ENCODE data around the gene XAGE5.
"Not testable (repeated sequence)": the region's sequence is repeated elsewhere in the genome, so short reads cannot be mapped to it uniquely, and the experiment has no call there.

Gene XAGE5

DNA sequence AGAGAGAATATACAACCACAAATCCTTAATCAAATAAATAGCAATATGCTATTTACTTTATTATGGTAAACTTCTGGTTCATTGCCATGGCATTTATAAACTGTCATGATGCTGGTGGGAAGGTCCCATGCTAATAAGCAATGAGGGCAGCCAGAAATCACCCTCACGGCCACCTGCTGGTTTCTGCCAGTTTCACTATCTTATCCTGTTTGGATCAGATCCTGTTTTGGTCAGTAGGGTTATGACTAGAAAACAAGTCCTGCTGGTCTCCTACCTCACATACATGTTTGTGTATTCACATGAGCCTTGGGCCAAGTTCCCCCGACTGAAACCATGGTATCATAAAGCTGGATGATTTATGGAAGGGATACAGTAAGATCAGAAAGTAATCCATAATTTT is 28.1 kb downstream of the XAGE5 start:
- TF ChIP-seq, protein P1, sequence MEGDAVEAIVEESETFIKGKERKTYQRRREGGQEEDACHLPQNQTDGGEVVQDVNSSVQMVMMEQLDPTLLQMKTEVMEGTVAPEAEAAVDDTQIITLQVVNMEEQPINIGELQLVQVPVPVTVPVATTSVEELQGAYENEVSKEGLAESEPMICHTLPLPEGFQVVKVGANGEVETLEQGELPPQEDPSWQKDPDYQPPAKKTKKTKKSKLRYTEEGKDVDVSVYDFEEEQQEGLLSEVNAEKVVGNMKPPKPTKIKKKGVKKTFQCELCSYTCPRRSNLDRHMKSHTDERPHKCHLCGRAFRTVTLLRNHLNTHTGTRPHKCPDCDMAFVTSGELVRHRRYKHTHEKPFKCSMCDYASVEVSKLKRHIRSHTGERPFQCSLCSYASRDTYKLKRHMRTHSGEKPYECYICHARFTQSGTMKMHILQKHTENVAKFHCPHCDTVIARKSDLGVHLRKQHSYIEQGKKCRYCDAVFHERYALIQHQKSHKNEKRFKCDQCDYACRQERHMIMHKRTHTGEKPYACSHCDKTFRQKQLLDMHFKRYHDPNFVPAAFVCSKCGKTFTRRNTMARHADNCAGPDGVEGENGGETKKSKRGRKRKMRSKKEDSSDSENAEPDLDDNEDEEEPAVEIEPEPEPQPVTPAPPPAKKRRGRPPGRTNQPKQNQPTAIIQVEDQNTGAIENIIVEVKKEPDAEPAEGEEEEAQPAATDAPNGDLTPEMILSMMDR (IDR thresholded peaks at IDR 0.05; ENCODE audit: low read depth, low read length) = no peak
- no peak for DNase-seq (ENCODE audit: extremely low read depth, low read depth)

DNA sequence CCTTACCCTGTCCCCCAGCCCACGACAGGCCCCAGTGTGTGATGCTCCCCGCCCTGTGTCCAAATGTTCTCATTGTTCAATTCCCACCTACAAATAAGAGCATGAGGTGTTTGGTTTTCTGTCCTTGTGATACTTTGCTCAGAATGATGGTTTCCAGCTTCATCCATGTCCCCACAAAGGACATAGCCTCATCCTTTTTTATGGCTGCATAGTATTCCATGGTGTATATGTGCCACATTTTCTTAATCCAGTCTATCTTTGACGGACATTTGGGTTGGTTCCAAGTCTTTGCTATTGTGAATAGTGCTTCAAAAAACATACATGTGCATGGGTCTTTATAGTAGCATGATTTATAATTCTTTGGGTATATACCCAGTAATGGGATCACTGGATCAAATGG is 32.5 kb downstream of the XAGE5 start:
- not testable (repeated sequence) for DNase-seq (ENCODE audit: extremely low read depth, low read depth)

DNA sequence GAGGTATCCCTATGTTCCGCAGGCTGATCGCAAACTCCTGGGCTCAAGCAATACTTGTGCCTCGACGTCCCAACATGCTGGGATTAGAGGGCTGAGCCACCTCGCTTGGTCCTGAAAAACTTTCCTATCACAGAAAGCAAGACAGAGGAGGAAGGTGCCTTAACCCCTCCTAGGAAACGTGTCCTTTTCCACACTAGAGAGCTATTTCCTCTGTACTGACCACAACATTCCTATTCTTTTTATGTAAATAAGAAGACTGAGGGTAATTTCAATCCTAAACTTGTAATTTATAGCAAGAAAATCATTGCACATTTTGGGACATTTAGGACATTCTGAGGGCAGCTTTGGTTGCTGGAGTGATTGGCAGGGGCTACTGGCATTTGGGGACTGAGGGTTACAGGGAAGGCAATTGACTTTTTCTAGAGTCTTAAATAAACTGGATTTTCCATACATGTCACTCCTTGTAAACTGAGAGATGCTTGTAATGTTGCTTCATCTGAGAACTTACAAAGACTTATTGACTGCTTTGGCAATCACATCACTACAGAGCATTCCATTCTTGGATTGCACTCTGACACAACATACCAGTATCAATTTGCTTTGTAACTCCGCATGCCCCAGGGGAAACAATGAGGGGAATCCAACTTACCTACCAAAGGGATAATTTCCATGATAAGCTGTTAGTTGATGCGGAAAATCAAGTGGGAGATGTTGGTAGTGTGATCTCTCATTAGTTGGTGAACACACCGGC is 41.2 kb downstream of the XAGE5 start:
- TF ChIP-seq, protein P1 (IDR thresholded peaks at IDR 0.05; ENCODE audit: low read depth, low read length) = no peak
- no peak for DNase-seq (ENCODE audit: extremely low read depth, low read depth)

DNA sequence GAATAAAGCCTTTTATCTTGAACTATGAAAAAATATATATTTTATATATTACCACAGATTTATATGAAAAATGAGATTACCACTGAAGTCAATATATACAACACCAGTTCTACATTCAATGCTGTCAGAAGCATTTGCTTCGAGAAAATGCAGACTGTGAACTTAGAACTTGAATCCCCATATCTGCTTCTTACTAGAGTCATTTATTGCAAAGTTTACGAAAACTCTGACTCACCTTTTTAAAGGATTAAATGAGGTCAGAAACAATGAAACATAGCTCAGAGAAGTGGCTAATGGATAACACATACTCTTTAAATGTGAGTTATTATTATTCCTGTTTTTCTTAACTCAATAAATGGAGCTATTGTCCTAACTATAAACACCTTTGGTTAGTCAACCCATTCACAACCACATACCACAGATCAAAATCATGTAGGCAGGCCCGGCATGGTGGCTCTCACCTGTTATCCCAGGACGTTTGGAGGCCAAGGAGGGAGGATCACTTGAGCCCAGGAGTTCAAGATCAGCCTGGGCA is 46.0 kb downstream of the XAGE5 start:
- DNase-seq (ENCODE audit: extremely low read depth, low read depth) = not testable (repeated sequence)

DNA sequence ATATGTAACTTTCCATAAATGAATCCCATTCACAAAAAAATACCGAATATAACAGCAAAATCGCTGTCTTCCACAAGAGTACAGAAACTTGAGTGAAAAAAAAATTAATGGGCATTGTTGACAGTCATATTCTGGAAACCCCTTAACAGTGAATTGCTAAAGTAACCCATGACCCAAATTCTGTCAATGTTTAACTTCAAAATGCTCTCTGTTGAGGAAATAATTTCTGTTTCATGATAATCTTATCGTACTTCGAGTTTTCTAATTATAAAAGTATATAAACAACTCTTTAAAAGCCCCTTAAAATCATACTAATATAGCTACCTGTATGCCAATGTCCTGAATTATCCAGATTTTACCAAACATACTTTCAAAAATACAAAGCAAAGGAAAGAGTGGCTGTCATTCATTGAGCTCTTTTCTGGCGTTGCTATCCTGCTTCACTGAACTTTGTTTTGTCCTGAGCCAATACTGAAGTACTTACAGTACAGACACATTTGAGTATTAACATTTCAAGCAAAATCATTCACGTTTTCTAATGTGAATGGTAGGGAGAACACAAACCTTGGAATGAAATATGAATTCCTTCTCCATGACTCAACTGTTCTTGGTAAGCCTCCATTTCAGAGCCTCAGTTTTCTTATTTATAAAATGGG is 54.4 kb downstream of the XAGE5 start:
- TF ChIP-seq, protein P1 (IDR thresholded peaks at IDR 0.05; ENCODE audit: low read depth, low read length) = no peak
- DNase-seq (ENCODE audit: extremely low read depth, low read depth) = no peak

Data from AG09319 (cell line).